HT-29 (cell line): ENCODE measurements around the gene KRTAP10-11. TPM values are rescaled to one million over a fixed set of nuclear protein-coding genes. Genes with fewer than 3 reads are reported as not detected.
"Not testable (repeated sequence)": the region's sequence is repeated elsewhere in the genome, so short reads cannot be mapped to it uniquely, and the experiment has no call there.

Experiments
- DNase-seq: peaks from one replicate; pipeline ENCODE4 v3.0.0-alpha.2; 2015; ENCODE audit warnings: low spot score
- total RNA-seq: library from RNA; depleted of rRNA; stranded (reverse); fragments of >200 nt; shearing (Covaris generic); gene quantifications from 2 replicates; pipeline ENCODE4 v1.2.3, GENCODE V29; 2014

Gene KRTAP10-11
- total RNA-seq, 1 experiment from 2014 or later: not detected

GRCh38 chr21:44664691-44665090 lies 18.5 kb downstream of the KRTAP10-11 start:
- DNase-seq: no peak

- no peak for DNase-seq
These were observed 20.4 kb downstream of the KRTAP10-11 start, which contains the start of gene KRTAP12-2 for GRCh38 chr21:44666401-44667320. Gene KRTAP12-2 (minus strand): TSS chr21:44666927. CDS start chr21:44666886, 41 bp downstream.

- DNase-seq: no peak
These were observed 21.4 kb downstream of the KRTAP10-11 start for GRCh38 chr21:44667612-44668011.

- DNase-seq: no peak
These were observed 24.6 kb downstream of the KRTAP10-11 start for GRCh38 chr21:44670642-44671432.

- no peak for DNase-seq
These were observed 25.7 kb downstream of the KRTAP10-11 start for GRCh38 chr21:44671911-44672310.

- no peak for DNase-seq
These were observed 31.7 kb downstream of the KRTAP10-11 start for GRCh38 chr21:44677881-44678280.

GRCh38 chr21:44681152-44681551 lies 34.9 kb downstream of the KRTAP10-11 start:
- DNase-seq: no peak

GRCh38 chr21:44681861-44682579 lies 35.8 kb downstream of the KRTAP10-11 start, which contains the start of gene KRTAP12-1:
Gene KRTAP12-1 (minus strand): TSS chr21:44682163. CDS start chr21:44682123, 40 bp downstream.
- no peak for DNase-seq

- no peak for DNase-seq
These were observed 36.5 kb downstream of the KRTAP10-11 start for GRCh38 chr21:44682580-44683151.

GRCh38 chr21:44684077-44684476 lies 37.9 kb downstream of the KRTAP10-11 start:
- no peak for DNase-seq

- no peak for DNase-seq
These were observed 38.3 kb downstream of the KRTAP10-11 start for GRCh38 chr21:44684483-44684882.

- not testable (repeated sequence) for DNase-seq
These were observed 38.8 kb downstream of the KRTAP10-11 start for GRCh38 chr21:44685050-44685449.

- DNase-seq: no peak
These were observed 40.0 kb downstream of the KRTAP10-11 start for GRCh38 chr21:44686000-44686781.

GRCh38 chr21:44686843-44687561 lies 40.8 kb downstream of the KRTAP10-11 start:
- DNase-seq: no peak

- no peak for DNase-seq
These were observed 41.5 kb downstream of the KRTAP10-11 start for GRCh38 chr21:44687671-44688070.

GRCh38 chr21:44689740-44690139 lies 43.5 kb downstream of the KRTAP10-11 start:
- not testable (repeated sequence) for DNase-seq

GRCh38 chr21:44691686-44692085 lies 45.5 kb downstream of the KRTAP10-11 start:
- no peak for DNase-seq

- DNase-seq: no peak
These were observed 46.7 kb downstream of the KRTAP10-11 start for GRCh38 chr21:44692798-44693512.

GRCh38 chr21:44694776-44695175 lies 48.6 kb downstream of the KRTAP10-11 start:
- no peak for DNase-seq
